GM12864 (cell line): ENCODE results near the gene NCKAP1.
"Not testable (repeated sequence)": the region's sequence is repeated elsewhere in the genome, so short reads cannot be mapped to it uniquely, and the experiment has no call there.

ENCODE experiments used
- DNase-seq: peaks from one replicate; pipeline ENCODE4 v3.0.0-alpha.2; 2011; ENCODE audit warnings: low read depth
- H3K4me3 ChIP-seq: 2 replicates; pipeline ENCODE4 v1.5.1; 2011; ENCODE audit warnings: mild to moderate bottlenecking, low read depth, low read length, control low read depth
- TF ChIP-seq, protein P1 (sequence below): IDR thresholded peaks from 2 replicates; pipeline ENCODE4 v1.5.1; 2011; ENCODE audit warnings: low read depth, mild to moderate bottlenecking, moderate library complexity, low read length, control low read depth, inconsistent platforms; ENCODE audit errors: missing control alignments

Gene NCKAP1

GRCh38 chr2:182898718-182899117 is 139.5 kb downstream of the NCKAP1 start:
- TF ChIP-seq, protein P1, sequence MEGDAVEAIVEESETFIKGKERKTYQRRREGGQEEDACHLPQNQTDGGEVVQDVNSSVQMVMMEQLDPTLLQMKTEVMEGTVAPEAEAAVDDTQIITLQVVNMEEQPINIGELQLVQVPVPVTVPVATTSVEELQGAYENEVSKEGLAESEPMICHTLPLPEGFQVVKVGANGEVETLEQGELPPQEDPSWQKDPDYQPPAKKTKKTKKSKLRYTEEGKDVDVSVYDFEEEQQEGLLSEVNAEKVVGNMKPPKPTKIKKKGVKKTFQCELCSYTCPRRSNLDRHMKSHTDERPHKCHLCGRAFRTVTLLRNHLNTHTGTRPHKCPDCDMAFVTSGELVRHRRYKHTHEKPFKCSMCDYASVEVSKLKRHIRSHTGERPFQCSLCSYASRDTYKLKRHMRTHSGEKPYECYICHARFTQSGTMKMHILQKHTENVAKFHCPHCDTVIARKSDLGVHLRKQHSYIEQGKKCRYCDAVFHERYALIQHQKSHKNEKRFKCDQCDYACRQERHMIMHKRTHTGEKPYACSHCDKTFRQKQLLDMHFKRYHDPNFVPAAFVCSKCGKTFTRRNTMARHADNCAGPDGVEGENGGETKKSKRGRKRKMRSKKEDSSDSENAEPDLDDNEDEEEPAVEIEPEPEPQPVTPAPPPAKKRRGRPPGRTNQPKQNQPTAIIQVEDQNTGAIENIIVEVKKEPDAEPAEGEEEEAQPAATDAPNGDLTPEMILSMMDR = no peak
- no peak for DNase-seq
- H3K4me3 ChIP-seq = no peak overlapping the region

DNA sequence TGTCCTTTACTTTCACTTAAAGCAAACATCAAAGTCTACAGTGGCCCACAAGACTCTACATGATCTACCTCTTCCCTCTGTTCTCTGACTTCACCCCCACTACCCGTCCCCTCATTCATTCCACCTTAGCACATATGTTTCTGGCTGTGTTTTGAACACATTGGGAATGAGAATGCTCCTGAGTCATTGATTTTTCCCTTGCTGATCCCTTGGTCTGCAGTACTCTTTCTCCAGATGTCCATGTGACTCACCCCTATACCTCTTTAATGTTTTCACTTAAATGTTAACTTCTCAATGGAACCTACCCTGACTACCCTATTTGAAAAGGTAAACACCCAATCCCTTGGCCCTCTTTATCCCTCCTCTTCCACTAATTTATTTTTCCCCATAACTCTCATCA is 141.1 kb downstream of the NCKAP1 start:
- no peak for DNase-seq
- no peak overlapping the region for H3K4me3 ChIP-seq
- TF ChIP-seq, protein P1 = no peak

- no peak for DNase-seq
- TF ChIP-seq, protein P1 = no peak
- no peak overlapping the region for H3K4me3 ChIP-seq
Measured at GRCh38 chr2:182895798-182896197, 142.5 kb downstream of the NCKAP1 start.

DNA sequence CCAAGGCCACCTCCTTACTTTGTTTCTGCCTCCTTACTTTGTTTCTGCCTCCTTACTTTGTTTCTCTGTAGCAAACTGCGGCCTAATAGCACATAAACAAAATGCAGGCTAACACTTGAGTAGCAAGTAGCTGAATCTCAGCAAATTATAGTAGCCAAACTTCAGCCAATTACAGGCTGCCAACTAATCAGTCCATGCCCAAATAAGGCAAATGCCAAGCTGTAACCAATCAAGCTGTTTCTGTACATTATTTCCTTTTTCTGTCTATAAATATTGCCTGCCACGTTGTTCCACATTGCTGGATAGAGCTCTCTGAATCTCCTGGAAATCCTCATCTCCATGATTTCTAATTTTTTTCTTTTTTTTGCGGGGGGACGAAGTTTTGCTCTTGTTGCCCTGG is 143.1 kb downstream of the NCKAP1 start:
- H3K4me3 ChIP-seq = no peak overlapping the region
- TF ChIP-seq, protein P1 = no peak
- DNase-seq = no peak

DNA sequence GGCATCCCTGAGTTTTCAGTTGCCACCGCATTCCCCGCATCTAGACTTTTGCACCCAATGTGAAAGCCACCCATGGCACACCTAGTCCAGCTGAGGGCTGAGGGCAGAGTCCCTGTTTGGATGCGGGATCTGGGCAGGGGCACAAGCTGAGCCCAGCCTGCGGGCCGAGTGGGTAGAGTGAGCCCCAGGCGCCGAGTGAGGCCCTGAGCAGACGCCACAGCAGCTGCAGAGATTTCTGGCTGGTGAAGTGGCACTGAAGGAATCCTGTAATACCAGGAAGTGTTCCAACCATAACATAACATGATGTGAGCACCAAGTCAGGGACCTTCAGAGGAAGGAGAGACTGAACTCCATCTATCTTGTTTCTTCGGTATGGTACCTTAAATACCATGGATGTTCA is 144.1 kb downstream of the NCKAP1 start:
- H3K4me3 ChIP-seq = no peak overlapping the region
- DNase-seq = no peak
- TF ChIP-seq, protein P1 = no peak

DNA sequence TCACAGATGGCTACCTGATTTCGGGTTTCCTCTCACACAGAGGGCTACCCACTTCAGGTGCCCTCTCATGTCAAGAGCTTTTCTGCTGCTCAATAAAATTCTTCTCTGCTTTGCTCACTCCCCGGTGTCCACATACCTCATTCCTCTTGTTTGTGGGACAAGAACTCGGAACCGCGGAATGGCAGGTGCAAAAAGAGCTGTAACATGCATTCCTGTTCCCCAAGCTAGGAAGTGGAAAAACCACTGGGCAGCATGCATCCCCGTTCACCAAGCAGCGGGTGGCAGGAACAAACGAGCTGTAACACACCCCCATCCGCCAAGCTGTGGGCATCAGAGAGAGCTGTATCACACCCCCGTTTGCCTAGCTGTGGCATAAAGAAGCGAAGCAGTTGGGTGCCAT is 144.6 kb downstream of the NCKAP1 start:
- no peak overlapping the region for H3K4me3 ChIP-seq
- DNase-seq = no peak
- TF ChIP-seq, protein P1 = no peak

DNA sequence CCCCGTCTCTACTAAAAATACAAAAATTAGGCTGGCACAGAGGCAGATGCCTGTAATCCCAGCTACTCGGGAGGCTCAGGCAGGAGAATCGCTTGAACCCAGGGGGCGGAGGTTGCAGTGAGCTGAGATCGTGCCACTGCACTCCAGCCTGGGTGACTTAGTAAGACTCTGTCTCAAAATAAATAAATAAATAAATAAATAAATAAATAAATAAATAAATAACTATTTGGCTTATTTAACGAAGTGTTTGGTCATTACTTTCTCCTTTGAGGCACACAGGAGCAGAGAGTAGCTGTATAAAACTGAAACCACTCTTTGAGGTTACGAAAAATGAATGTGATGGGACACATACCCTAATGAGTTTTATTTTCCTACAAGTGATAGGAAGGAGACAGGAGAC is 145.2 kb downstream of the NCKAP1 start:
- DNase-seq, H3K4me3 ChIP-seq: not testable (repeated sequence)

- DNase-seq = no peak
- TF ChIP-seq, protein P1 = no peak
- no peak overlapping the region for H3K4me3 ChIP-seq
Measured at GRCh38 chr2:182891611-182892010, 146.6 kb downstream of the NCKAP1 start.
